Measurements from ENCODE around the gene ZBTB42.

ZBTB42 gene

DNA sequence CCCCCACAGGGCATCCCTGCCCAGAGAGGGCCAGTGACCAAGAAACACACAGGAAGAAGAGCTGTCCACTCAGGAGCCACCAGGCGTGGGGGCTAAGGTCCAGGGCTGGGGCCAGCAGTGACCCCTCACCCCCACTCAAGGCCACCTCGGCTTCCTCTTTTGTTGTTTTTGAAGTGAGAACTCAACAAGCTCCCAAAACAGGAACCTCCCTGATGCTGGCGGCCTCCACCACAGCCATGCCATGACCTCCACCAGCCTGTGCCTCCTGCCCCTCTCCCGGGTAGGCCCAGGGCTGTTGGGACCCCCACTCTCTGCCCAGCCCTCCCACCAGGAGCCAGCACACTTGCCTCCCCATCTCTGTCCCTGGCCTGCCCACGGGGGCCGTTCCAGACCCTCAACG, 13.2 kb upstream of the ZBTB42 start:
- Histone ChIP-seq H3K4me3 (no peak overlapping the region; the same call in 1 of the 2 replicates), H3K4me1 (peaks cover 95% of the 10 kb centered on the region), H3K27ac (peak overlapping the region; percentile 80), H4K20me1 (peaks cover 98% of the 10 kb centered on the region), H3K36me3 (peaks cover 91% of the 10 kb centered on the region), H3K9me3 (no peaks in the 10 kb centered on the region), H3K4me2 (peak overlapping the region; percentile 90), H3K27me3 (no peaks in the 10 kb centered on the region), H3K9ac (peak overlapping the region; percentile 63; the same call in 1 of the 2 replicates)
- no peak for TF ChIP-seq Cebpa-rat (IDR thresholded peaks at IDR 0.05)

- Histone ChIP-seq H4K20me1 (peaks cover 99% of the 10 kb centered on the region), H3K4me3 (no peak overlapping the region), H3K4me1 (peaks cover 96% of the 10 kb centered on the region), H3K9ac (0 out of 2 replicates have a peak overlapping the region, but pooled peaks have one; percentile 63), H3K4me2 (peak overlapping the region; percentile 90), H3K9me3 (no peaks in the 10 kb centered on the region), H3K27me3 (no peaks in the 10 kb centered on the region), H3K27ac (peak overlapping the region; percentile 80), H3K36me3 (peaks cover 91% of the 10 kb centered on the region)
- no peak for TF ChIP-seq Cebpa-rat (IDR thresholded peaks at IDR 0.05)
Observed at GRCh38 chr14:104788161-104788818, 12.6 kb upstream of the ZBTB42 start.

- H3K4me1 ChIP-seq: peaks cover 96% of the 10 kb centered on the region
- H3K27me3 ChIP-seq: no peaks in the 10 kb centered on the region
- no peaks in the 10 kb centered on the region for H3K9me3 ChIP-seq
- peak overlapping the region; percentile 63; the same call in 1 of the 2 replicates for H3K9ac ChIP-seq
- TF ChIP-seq Cebpa-rat (IDR thresholded peaks at IDR 0.05): no peak
- peaks cover 100% of the 10 kb centered on the region for H4K20me1 ChIP-seq
- H3K36me3 ChIP-seq: peaks cover 85% of the 10 kb centered on the region
- peak overlapping the region; percentile 80; the same call in 1 of the 2 replicates for H3K27ac ChIP-seq
- no peak overlapping the region for H3K4me3 ChIP-seq
- peak overlapping the region; percentile 90 for H3K4me2 ChIP-seq
Observed at GRCh38 chr14:104788873-104789663, 11.8 kb upstream of the ZBTB42 start.

DNA sequence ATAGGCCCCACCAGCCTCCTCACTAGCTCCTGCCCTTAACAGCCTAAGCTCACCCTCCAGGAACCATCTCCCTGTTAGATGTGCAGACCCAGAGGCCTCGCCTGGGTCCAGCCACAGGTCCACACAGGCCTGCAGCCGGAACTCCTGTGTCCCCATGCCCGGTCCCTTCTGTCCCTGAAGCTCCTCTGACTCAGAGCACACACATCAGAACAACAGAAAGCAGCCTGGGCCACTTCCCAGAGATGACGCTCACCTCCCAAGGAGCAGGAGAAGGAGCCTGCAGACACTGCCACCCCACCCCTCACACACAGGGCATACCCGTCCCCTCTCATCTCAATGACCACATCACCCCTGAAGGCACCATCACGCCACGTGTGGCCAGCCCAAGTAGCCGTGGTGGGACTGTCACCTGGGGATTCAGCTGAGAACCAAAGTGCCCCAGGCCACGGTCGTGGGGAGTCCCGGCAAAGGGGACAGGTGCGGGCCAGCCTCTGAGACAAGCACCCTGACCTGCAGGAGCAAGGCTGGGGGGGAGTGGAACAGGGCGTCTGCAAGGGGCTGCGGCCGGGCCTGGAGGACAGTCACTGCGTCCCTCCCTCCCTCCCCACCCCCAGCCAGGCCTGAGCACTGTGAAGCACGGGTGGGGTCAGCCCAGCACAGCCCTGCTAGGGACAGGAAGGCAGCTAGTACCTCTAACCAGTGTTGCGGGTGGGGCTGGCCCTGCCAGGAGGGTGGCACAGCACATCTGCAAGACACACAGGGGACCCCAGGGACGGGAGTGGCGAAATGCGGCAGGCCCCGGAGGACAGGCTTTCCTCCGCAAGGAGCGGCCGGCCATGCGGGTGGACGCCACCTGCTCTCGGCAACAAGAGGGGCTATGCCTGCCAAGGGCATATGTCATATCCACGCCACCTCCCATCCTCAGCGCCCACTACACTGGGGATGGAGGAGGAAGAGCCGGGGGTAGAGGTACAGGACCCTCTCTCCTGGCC, 10.9 kb upstream of the ZBTB42 start:
- no peak for TF ChIP-seq Cebpa-rat (IDR thresholded peaks at IDR 0.05)
- Histone ChIP-seq H3K9me3 (no peaks in the 10 kb centered on the region), H3K4me1 (peaks cover 91% of the 10 kb centered on the region), H3K4me2 (no peak overlapping the region; the same call in 1 of the 2 replicates), H3K27ac (peak overlapping the region; percentile 18; the same call in 1 of the 2 replicates), H4K20me1 (peaks cover 100% of the 10 kb centered on the region), H3K27me3 (no peaks in the 10 kb centered on the region), H3K4me3 (no peak overlapping the region), H3K9ac (0 out of 2 replicates have a peak overlapping the region, but pooled peaks have one; percentile 63), H3K36me3 (peaks cover 75% of the 10 kb centered on the region)

DNA sequence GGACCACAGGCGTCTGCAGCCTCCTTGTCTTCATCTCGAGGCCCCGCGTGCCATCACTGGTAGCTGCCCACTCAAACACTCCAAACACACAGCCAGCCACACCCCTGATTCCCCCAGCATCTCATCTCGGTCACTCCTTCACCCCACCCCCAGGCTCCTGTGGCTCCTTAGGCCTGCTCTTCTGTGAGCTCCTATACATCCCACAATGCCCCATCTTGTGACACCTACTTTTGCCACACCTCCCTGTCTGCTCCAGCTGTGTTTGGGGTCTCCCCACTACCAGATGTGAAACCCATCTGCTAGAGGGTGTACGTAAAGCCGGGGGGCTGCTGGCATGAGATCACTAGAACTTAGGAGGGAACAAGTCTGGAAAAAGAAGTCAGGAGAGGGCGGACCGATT, 9.5 kb upstream of the ZBTB42 start:
- Histone ChIP-seq H3K4me1 (peaks cover 86% of the 10 kb centered on the region), H3K27me3 (no peaks in the 10 kb centered on the region; the same call in 1 of the 2 replicates), H3K9ac (0 out of 2 replicates have a peak overlapping the region, but pooled peaks have one; percentile 7), H3K27ac (no peak overlapping the region), H3K4me3 (no peak overlapping the region), H3K4me2 (peak overlapping the region; percentile 97), H4K20me1 (peaks cover 87% of the 10 kb centered on the region), H3K9me3 (no peaks in the 10 kb centered on the region), H3K36me3 (peaks cover 67% of the 10 kb centered on the region)
- TF ChIP-seq Cebpa-rat (IDR thresholded peaks at IDR 0.05): no peak

DNA sequence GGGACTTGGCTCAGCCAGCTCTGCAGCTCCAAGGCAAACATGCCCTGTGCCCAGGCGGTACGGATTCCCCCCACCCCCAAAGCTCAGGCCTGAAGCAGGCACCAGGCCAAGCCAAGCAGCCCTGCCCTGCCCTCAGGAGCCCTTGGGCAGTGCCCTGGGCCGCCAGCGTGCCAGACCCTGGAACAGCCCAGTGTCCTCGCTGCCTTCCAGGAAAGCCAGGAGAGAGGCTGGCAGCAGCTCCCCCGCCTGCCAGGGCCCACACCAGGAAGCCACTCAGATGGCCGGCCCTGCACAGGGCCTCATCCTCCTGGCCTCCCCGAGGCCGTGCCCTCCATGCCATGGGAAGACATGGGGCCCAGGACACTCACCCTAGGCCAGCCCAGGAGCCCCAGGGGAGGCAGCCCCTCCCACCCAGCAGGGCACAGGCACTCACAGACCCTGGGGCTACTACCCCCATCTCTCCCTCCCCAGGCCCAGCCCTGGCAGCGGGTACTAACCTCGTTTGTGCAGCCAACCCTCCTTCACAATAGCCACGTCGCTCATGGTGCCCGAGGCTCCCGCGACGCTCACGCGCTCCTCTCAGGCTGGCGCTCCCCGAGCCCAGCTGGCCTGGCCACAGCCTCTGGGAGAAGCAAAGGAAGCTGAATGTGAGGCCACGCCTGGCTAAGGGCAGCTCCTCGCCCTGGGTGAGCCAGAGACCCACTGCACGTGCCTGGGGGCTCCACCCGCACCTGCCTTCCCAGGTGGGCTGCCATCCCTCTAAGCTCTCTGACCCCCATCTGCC, 8.6 kb upstream of the ZBTB42 start:
- H3K27me3 ChIP-seq: peaks cover 5% of the 10 kb centered on the region; the same call in 1 of the 2 replicates
- H3K4me2 ChIP-seq: peak overlapping the region; percentile 97
- peak overlapping the region; percentile 98 for H3K9ac ChIP-seq
- H3K27ac ChIP-seq: peak overlapping the region; percentile 58
- TF ChIP-seq Cebpa-rat (IDR thresholded peaks at IDR 0.05): no peak
- H3K4me3 ChIP-seq: no peak overlapping the region
- peaks cover 78% of the 10 kb centered on the region for H4K20me1 ChIP-seq
- peaks cover 86% of the 10 kb centered on the region for H3K4me1 ChIP-seq
- H3K9me3 ChIP-seq: no peaks in the 10 kb centered on the region
- peaks cover 58% of the 10 kb centered on the region for H3K36me3 ChIP-seq

DNA sequence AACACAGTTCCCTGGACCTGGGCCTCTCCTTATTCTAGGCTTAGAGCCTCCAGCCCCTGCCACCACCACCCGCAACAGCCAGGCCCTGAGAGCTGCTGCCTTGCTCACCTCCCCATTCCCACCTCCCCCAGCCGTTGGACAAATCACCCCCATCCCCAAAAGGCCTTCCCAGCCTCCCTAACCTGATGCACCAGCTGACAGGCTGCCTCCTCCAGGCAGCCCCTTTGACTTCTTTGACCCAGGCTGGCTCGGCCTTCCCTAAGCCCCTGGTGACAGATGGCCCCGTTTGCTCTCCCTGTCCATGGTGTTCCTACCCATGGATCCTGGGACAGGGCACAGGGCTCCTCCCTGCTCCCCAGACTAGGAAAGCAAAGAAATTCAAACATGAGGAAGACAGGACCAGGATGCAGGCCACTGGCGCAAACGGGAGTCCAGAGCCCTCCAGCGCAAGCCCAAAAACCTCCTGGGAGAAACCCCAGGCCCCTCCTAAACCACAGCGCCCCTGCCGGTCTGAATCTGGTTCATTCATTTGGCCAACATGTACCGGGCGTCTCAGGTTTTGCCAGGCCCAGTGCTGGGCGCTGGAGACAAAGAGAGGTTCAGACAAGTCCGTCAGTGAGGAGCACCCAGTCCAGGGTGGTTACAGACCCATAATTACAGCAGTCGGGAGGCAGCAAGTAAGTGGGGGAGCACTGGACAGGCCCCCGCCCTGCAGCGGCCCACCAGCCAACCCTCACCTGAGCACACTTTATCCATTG, 7.8 kb upstream of the ZBTB42 start:
- Histone ChIP-seq H3K9ac (peak overlapping the region; percentile 98), H3K27me3 (peaks cover 13% of the 10 kb centered on the region; the same call in 1 of the 2 replicates), H3K4me2 (peak overlapping the region; percentile 97), H4K20me1 (peaks cover 70% of the 10 kb centered on the region), H3K27ac (peak overlapping the region; percentile 58), H3K9me3 (no peaks in the 10 kb centered on the region), H3K4me3 (peak overlapping the region; percentile 98), H3K36me3 (peaks cover 50% of the 10 kb centered on the region), H3K4me1 (peaks cover 86% of the 10 kb centered on the region)
- TF ChIP-seq Cebpa-rat (IDR thresholded peaks at IDR 0.05): no peak

- peak overlapping the region; percentile 98 for H3K9ac ChIP-seq
- H3K27ac ChIP-seq: peak overlapping the region; percentile 96; the same call in 1 of the 2 replicates
- peaks cover 45% of the 10 kb centered on the region for H3K36me3 ChIP-seq
Observed at GRCh38 chr14:104793703-104793959, 7.3 kb upstream of the ZBTB42 start.

More at GRCh38 chr14:104793703-104793959, 7.3 kb upstream of the ZBTB42 start:
- H3K4me2 ChIP-seq: peak overlapping the region; percentile 97
- H3K27me3 ChIP-seq: peaks cover 18% of the 10 kb centered on the region; the same call in 1 of the 2 replicates
- peaks cover 65% of the 10 kb centered on the region for H4K20me1 ChIP-seq
- TF ChIP-seq Cebpa-rat (IDR thresholded peaks at IDR 0.05): no peak
- H3K4me1 ChIP-seq: peaks cover 86% of the 10 kb centered on the region
- H3K9me3 ChIP-seq: no peaks in the 10 kb centered on the region
- peak overlapping the region; percentile 98 for H3K4me3 ChIP-seq
